OCI-LY1 (cell line): ENCODE results near the gene SLC6A3.

ENCODE experiments used
- CTCF ChIP-seq: fragments of 200-600 bp; sonication (generic), shearing (Covaris generic); IDR thresholded peaks from 2 replicates; pipeline ENCODE4 v1.5.1; 2017; ENCODE audit warnings: mild to moderate bottlenecking, antibody characterized with exemption, low read length, moderate library complexity, mixed read lengths
- EZH2 ChIP-seq: fragments of 200-600 bp; sonication (generic), shearing (Covaris generic); IDR thresholded peaks from 2 replicates; pipeline ENCODE4 v1.8.0; 2017; ENCODE audit warnings: borderline replicate concordance, mixed run types, mild to moderate bottlenecking, antibody characterized with exemption, low read length, moderate library complexity, mixed read lengths

- no peak for TF ChIP-seq EZH2
- TF ChIP-seq CTCF = no peak
Measured at GRCh38 chr5:1492757-1493156, 47.5 kb upstream of the SLC6A3 start.
